NCI-H2081 treated with DMSO at 0.1 percent for 48 hours (cell line): ENCODE data around the gene UBE4A.

Source experiments
- DNase-seq: peaks from one replicate; lab custom pipeline; 2025; lab: John Stamatoyannopoulos, UW

UBE4A gene

DNA sequence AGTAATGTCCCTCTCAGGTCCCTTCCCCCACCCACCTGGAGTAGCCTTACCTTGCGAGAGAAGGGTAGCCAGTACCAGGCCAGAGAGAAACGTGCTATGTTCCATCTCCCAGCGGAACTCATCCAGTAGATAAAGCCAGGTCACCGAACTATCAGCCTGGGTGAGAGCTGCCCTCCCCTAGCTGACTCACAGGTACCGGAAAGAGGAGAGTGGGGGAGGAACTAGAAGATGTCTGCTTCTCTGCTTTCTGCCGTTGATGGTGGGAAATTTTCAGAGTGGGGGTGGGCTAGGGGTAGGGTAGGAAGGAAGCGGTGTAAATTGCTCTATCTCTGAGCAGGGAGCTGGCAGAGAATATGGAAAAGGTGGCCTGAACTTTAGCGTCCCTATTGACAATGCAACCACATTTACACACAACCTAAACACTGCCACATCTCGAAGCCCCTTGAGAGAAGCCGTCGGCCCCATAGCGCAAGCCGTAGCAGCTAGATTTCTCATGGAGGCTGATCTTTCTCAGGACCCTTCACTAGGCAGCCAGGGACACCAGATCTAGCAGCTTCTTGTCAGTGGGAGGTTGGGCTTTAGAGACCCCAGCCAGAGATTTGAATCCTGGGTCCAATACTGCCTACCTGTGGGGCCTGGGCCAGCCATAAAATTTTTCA, 16.8 kb upstream of the UBE4A start, which contains the start of gene CD3D:
TSS of gene CD3D (minus strand) at position 203 of the 659 bp plus-strand sequence. CDS start at position 105, 98 bp downstream.
- no peak for DNase-seq

- DNase-seq, result no peak
Measured at GRCh38 chr11:118343248-118343647, 16.2 kb upstream of the UBE4A start.

DNA sequence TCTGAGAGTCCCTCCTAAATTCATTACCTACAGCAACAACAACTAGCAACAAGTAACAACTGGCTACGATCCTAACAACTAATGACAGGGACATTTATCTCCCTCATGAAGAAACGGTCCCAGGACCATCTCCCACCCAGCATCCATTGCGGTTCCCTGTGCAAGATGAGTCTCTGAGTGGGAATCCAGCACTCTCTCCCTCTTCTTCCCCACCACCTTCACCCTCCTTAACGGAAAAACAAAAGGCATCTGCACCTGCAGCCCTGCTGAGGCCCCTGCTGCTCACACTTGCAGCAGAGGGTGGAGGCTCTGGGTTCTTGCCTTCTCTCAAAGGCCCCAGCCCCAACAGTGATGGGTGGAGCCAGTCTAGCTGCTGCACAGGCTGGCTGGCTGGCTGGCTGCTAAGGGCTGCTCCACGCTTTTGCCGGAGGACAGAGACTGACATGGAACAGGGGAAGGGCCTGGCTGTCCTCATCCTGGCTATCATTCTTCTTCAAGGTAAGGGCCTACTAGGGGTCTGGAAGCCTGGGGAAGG, 15.4 kb upstream of the UBE4A start, which contains the start of gene CD3G:
TSS of gene CD3G (plus strand) at position 364 of the 535 bp plus-strand sequence. CDS start at position 444, 80 bp downstream.
- DNase-seq, result no peak

DNA sequence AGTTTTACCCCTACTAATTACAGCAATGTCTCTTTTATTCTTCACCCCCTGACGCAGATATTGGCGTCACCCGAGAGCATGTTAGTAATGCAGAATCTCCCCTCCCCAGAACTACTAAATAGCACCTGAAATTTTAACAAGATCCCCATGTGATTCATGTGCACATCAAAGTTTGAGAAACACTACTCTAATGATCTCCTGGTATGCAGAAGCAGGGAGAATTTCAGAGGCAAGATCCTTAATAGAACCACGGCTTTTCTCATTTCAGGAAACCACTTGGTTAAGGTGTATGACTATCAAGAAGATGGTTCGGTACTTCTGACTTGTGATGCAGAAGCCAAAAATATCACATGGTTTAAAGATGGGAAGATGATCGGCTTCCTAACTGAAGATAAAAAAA, 9.9 kb upstream of the UBE4A start:
- DNase-seq, result no peak

GRCh38 chr11:118353084-118353710, 6.2 kb upstream of the UBE4A start:
- no peak for DNase-seq

- DNase-seq, result no peak
Measured at GRCh38 chr11:118358071-118358470, 1.3 kb upstream of the UBE4A start.

GRCh38 chr11:118364956-118365615, 5.7 kb downstream of the UBE4A start:
- no peak for DNase-seq

DNA sequence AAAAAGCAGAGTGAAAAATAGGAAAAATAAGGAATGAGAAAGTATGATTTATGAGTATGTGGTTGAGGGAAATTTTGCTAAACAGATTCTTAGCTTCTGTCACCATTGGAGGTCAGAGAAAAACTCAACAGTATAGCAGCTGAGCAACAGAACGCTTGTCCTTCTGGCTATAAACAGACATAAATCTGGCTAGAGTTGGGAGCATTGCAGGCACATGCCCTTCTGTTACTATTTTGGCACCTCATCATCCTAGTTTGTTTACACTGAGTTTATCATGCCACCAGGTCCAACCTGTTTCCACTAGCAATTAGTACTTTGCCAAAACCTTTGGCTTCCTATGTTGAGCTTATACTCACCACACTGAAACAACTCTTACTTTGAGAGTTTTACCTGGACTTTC, 6.9 kb downstream of the UBE4A start:
- DNase-seq, result no peak

GRCh38 chr11:118370774-118371173, 11.4 kb downstream of the UBE4A start:
- no peak for DNase-seq

DNA sequence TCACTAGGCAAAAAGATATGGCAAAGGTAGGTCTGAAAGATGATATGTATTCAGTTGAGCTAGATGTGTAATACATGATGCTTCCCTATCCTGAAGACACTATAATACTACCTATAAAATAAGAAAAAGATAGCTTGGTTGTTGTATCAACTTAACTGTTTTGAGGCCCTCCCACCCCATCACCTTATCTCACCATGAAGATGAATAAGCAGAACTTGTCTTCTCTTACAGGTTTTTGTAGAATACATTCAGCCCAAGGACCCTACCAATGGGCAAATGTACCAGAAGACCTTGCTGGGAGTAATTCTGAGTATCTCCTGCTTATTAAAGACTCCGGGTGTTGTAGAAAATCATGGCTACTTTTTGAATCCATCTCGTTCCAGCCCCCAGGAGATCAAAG, 13.9 kb downstream of the UBE4A start:
- no peak for DNase-seq

DNA sequence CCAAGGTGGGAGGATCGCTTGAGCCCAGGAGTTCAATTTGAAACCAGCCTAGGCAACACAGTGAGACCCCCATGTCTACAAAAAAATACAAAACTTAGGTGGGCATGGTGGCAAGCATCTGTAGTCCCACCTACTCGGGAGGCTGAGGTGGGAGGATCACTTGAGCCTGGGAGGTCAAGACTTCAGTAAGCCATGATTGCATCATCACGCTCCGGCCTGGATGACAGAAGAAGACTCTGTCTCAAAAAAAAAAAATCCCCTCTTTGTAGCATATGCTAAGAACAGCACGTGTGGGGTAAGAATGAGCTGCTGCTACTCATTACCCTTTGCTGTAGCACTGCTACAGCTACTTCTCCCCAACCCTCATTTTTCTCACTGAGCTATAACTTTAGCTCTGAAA, 14.5 kb downstream of the UBE4A start:
- DNase-seq, result no peak

DNA sequence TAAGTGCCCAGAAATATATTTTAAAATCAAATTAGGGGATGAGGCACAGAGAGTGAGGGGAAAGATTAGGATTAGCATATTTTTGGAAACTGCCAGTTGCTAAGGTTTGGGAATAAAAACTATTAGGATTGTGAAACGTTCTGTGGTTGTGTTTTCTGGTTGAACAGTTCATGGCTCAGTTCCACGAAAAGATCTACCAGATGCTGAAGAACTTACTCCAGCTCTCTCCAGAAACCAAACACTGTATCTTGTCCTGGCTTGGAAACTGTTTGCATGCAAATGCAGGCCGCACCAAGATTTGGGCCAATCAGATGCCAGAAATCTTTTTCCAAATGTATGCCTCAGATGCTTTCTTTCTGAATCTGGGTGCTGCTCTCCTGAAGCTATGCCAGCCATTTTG, 15.3 kb downstream of the UBE4A start:
- no peak for DNase-seq

DNA sequence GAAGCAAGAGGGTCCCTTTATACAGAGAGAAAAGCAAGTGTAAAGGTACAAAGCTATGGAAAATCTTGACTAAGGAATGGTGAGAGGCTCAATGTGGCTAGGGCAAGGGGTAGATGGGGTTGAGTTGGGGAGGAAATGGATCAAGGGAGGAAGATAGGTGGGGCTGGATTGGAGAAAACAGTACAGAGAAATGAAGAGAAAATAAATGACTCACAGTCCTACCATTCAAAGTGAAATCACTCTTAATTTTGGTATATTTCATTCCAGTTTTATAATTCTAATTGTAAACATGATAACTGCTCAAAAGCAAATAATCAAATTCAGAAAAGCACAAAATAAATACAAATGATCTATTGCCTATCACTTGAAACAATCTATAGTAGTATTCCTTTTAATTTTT, 16.6 kb downstream of the UBE4A start:
- no peak for DNase-seq

DNA sequence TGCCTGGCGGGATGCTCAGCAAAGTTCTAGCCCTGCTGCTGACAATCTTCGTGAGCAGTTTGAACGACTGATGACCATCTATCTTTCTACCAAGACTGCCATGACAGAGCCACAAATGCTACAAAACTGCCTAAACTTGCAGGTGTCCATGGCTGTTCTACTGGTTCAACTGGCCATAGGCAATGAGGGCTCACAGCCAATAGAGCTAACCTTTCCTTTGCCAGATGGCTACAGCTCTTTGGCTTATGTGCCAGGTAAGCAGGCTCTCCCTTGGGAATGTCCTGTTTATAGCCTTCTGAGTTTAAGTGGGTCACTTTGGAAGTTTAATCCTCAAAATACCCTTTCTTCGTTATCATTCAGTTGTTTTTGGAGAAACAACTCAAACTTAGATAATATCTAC, 20.1 kb downstream of the UBE4A start:
- no peak for DNase-seq

- no peak for DNase-seq
Measured at GRCh38 chr11:118380571-118380970, 21.2 kb downstream of the UBE4A start.

DNA sequence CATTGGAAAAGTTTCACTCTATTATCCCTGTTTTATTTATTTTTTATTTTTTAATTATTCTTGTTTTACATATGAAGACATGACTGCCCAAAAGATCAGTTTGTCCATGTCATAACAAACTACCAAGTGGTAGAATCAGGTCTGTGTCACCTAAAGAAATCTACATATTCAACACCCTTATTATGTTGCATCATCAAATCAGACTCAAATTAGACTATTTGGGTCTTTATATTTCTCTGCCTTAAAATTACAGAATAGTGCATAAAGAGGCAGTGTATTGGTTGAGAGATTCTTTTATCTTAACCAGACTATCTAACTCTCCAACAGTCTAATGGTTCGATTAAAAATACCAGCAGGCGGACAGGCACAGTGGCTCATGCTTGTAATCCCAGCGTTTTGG, 23.6 kb downstream of the UBE4A start:
- no peak for DNase-seq

GRCh38 chr11:118383657-118384056, 24.3 kb downstream of the UBE4A start:
- DNase-seq, result no peak

DNA sequence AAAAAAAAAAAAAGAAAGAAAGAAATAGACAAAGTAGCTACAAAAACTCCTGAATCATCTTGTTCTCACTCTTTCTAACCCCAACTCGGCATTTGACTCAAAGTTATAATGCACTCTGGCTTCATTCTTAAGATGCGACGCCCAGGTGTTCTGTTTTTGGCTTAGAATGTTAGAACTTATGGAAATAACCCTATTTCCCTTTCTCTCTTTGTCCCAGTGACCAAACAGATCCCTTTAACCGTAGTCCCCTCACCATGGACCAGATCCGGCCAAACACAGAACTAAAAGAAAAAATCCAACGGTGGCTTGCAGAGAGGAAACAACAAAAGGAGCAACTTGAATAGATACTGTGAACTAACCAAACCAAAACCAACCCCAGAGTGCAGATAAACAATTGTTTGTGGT, 36.7 kb downstream of the UBE4A start:
- DNase-seq, result no peak

- no peak for DNase-seq
Measured at GRCh38 chr11:118397448-118397847, 38.0 kb downstream of the UBE4A start.

GRCh38 chr11:118398791-118399559, 39.6 kb downstream of the UBE4A start:
- no peak for DNase-seq

DNA sequence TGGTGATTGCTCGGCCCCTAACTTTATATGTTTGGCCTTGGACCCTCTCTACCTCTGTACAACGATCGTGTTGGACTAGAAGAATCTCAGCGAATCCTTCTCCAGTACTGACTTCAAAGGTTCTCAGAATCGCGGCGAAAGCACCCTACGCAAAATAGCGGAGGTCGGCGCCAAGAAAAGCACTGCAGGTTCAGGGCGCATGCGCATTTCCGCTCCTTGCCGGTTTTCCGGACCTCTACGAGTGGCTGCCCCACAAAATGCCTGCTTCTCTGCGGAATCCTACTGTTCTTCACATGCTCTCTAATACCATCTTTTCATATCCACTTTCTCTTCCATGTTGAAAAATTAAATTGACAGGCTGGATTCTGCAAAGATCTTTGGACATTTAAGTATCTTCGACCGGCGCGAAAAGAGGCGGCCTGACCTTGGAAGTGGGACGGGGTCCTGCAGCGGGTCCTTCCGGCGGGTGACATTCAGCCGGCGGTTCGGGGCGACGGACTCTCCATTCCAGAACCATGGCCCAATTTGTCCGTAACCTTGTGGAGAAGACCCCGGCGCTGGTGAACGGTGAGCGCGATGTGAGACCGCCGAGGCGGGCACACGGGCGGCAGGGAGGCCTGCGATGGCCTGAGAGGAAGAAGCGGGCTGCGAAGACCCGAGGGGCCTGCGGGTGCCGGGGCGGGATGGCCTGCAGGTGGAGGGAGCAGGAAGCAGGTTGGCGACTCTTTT, 41.9 kb downstream of the UBE4A start, which contains the start of gene ATP5MG:
TSS of gene ATP5MG (plus strand) at position 456 of the 729 bp plus-strand sequence. CDS start at position 516, 60 bp downstream.
- DNase-seq, result peak; percentile 79
